ENCODE results near the gene DAB2IP.
"Not testable (repeated sequence)": the region's sequence is repeated elsewhere in the genome, so short reads cannot be mapped to it uniquely, and the experiment has no call there.

Gene DAB2IP

DNA sequence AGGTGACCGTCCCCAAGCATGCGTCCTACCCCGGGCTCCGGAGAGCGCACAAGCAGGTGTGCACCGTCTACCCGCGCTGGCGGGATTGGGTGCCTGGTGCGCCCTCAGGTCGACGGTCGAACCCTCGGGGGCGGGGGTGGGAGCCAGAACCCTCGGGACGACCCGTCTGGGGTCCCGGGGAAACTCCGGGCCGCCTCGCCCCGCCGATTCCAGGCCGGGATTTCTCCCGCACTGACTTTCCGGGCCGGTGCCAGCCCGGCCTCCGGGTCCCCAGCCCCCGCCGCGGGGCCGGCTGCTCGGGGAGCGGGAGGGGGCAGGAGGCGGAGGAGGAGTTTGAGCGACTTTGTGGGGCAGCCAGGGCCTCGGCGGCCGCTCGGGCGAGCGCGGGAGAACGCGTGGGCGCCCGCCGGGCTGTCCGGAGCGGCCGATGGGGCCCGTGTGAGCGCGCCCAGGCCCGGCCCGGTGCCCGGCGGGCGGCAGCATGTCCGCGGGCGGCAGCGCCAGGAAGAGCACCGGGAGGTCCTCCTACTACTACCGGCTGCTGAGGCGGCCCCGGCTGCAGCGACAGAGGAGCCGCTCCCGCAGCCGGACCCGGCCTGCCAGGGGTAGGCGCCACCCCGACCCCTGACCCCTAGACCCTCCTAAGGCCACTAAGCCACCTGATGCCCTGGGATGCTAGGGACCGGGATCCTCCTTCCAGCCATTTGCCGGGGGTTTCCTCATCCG lies at the start of gene DAB2IP:
DAB2IP (plus strand) TSS at position 340 of the 726 bp plus-strand sequence; CDS start at position 482, 142 bp downstream.
- no peak for DNase-seq (ENCODE audit: extremely low read depth in 1 of 2, low read depth in 1 of 2)

DNA sequence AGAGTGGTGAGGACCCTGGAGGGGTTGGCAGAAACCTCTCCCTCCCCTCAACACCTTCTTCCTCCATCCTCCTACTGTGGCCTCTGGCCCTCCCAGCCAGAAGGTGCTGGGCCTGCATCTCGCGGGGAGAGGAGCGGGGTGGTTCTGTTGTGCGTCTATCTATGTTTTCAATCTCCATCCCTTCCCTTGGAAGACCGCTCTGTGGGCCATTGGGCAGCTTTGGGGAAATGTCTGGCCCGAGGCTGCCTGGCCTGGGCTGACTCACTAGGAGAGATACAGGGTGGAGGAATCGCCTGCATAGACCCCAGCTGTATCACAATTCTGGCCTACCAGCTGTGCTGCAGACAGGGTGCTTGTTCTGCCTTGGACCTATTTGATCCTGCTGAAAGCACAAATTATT lies 48.4 kb upstream of the DAB2IP start:
- no peak for DNase-seq (ENCODE audit: extremely low read depth in 1 of 2, low read depth in 1 of 2)

DNA sequence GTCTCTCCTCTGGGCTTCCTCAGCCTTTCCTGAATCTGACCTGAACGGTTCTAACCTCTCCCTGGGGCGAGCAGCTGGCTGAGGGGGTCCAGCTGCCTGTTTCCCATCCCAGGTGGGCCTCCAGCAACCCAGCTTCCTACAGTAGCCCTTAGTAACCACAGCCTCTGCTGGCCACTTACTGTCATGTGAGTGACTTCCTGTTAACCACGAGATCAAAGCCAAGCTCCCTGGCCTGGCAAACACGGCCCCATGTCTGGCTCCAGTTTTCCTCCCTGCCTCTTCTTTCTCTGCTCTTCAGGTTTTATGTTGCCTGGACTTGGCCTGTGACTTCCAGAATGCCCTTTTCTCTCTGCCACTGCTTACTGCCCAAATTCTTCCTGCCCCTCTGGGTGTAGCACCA lies 47.2 kb upstream of the DAB2IP start:
- DNase-seq (ENCODE audit: extremely low read depth in 1 of 2, low read depth in 1 of 2): no peak

- no peak for DNase-seq (ENCODE audit: extremely low read depth in 1 of 2, low read depth in 1 of 2)
These were observed 46.8 kb upstream of the DAB2IP start for GRCh38 chr9:121604654-121605053.

GRCh38 chr9:121607434-121608167 lies 43.8 kb upstream of the DAB2IP start:
- DNase-seq (ENCODE audit: extremely low read depth in 1 of 2, low read depth in 1 of 2): no peak

DNA sequence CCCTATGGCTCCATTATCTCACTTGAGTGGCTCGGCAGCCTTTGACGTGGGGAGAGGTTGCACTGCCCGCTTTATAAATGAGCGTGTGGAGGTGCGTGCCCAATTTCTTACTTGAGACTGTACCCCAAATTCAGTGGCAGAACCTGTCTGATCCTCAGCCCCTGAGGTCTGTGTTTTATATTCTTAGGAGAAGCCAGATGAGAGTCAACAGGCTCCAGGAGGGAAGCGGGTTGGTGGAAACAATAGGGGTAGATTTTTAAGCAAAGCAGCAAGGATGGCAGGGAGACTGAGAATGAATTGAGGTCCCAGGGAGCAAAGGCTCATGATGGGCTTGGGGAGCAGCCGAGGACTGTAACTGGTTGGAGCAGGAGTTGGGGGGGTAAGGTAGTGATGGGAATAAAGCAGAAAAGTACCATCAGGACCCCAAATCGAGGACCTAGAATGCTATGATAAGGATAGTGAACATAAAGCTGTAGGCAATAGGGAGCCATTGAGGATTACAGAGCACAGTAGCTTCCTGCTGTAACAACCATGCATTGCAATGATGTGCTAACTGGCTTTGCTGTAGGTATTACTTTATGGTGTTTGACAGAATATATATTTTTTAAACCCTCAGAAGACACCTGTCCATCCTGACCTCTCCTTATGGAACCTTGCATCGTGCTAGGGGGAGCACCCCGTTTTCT lies 43.1 kb upstream of the DAB2IP start:
- no peak for DNase-seq (ENCODE audit: extremely low read depth in 1 of 2, low read depth in 1 of 2)

DNA sequence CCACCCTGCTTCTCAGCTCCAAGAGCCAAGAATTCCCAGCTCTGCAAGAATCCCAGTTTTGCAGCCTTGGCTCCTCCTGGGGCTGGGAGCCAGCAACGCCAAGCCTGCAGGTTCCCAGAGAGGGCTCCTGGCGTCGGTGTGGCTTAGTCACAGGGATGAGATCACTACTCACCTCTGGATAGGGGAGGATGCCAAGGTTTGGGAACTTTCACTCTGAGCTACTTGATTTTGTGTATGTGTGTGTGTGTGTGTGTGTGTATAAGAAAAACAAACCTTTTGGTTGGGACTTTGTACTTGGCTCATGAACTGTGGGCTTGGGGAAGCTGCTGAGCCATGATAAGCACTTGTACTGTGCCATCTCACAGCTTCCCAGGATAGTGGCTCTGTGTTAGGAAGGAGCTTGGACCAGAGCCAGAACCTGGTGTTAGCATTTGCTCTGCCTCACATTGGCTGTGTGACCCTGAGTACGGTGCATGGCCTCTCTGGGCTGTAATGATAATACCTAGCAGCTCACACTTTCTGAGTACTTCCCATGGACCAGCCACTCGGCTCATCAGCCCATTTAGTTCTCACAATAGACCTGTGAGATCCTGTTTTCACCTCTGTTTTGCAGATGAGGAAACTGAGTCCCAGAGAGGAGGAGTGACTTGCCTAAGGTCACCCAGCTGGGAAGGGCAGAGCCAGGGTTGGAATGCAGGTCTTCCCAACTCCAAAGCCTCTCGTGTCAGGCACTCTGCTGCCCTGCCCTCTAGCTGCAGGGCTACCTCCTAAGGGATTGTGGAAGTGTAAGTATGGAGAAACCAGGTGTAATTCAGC lies 41.4 kb upstream of the DAB2IP start:
- DNase-seq (ENCODE audit: extremely low read depth in 1 of 2, low read depth in 1 of 2): no peak

DNA sequence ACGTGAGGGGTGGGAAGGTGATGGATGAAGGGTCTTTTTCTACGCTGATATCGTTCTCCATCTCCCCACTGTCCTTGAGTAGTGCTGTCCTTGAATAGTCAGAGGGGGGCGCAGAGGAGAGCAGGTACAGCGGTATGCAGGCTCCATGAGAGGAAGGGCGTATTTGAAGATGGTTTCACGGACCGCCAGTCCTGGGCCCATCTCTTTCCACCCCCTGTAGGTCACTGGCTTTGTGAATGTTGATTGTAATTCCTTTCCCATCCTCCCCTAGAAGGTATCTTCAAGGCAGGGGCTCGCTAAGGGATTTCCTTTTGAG lies 40.8 kb upstream of the DAB2IP start:
- DNase-seq (ENCODE audit: extremely low read depth in 1 of 2, low read depth in 1 of 2): no peak

DNA sequence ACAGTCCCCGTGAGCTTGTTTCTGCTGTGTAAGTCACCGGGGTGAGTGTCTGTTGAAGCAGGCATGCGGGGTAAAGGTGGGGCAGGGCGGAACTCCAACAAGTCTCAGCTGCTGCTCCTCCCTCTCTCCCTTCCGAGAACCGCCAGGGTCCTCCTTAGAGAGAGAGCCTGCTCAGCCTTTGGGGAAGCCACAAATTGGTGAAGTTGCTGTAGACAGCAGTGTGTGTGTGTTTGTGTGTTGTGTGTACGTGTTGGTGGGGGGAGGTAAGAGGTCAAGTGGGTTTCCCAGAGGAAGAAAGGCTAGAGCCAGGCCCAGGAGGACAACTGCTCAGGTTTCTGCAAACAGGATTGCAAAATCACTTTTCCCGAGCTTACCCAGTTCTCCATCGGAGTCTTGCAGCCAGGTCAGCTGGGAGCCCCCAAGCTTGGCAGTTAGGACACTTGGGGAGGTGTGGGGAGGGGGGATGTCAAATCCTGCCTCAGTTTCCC lies 38.9 kb upstream of the DAB2IP start:
- DNase-seq (ENCODE audit: extremely low read depth in 1 of 2, low read depth in 1 of 2): no peak

GRCh38 chr9:121613009-121613752 lies 38.3 kb upstream of the DAB2IP start:
- no peak for DNase-seq (ENCODE audit: extremely low read depth in 1 of 2, low read depth in 1 of 2)

DNA sequence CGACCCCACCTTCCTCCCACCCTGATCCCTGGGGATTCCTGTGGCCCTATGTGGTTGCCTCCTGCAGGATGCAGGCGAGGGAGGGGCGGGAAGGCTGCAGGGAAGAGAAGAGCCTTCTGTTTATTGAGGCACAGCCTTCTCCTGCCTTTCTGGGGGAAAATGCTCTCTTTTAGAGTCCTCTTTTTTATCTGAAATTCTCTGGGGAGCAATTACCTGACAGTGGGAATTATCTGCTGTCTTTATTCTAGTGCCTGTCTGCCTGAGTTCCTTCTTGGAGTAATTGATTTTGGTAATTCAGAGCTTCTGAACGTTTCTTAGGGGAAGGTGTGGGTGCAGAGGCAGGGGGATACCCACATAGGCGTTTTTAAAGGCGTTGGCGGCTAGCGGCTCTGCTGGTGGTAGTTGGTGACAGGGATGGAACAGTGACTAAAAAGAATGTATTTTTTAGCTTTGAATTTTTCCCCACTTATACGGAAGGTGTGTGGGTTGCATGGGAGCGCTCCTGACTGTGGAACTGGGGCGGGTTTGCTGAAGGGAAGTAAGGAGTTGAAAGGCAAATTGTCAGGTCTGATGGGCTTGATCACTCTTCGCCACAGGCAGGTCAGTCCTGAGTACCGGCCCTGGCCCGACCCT lies 35.2 kb upstream of the DAB2IP start:
- no peak for DNase-seq (ENCODE audit: extremely low read depth in 1 of 2, low read depth in 1 of 2)

GRCh38 chr9:121618504-121618903 lies 32.9 kb upstream of the DAB2IP start:
- no peak for DNase-seq (ENCODE audit: extremely low read depth in 1 of 2, low read depth in 1 of 2)

DNA sequence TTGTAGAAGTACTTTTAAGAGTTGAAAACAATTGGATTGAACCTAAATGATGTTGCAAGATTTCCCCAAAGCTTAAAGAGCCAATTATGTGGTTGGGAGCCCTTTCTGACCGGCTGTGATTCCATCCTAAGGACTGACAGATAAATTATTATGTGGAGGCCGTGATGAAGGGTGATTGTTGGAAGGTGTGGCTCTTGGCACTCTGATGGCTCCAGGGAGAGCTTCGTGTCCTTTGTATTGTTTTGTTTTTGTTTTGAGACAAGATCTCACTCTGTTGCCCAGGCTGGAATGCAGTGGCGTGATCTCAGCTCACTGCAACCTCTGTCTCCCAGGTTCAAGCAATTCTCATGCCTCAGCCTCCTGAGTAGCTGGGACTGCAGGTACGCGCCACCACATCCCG lies 32.5 kb upstream of the DAB2IP start:
- not testable (repeated sequence) for DNase-seq (ENCODE audit: extremely low read depth in 1 of 2, low read depth in 1 of 2)

GRCh38 chr9:121619545-121620324 lies 31.7 kb upstream of the DAB2IP start:
- DNase-seq (ENCODE audit: extremely low read depth in 1 of 2, low read depth in 1 of 2): no peak

- no peak for DNase-seq (ENCODE audit: extremely low read depth in 1 of 2, low read depth in 1 of 2)
These were observed 31.1 kb upstream of the DAB2IP start for GRCh38 chr9:121620325-121620673.

DNA sequence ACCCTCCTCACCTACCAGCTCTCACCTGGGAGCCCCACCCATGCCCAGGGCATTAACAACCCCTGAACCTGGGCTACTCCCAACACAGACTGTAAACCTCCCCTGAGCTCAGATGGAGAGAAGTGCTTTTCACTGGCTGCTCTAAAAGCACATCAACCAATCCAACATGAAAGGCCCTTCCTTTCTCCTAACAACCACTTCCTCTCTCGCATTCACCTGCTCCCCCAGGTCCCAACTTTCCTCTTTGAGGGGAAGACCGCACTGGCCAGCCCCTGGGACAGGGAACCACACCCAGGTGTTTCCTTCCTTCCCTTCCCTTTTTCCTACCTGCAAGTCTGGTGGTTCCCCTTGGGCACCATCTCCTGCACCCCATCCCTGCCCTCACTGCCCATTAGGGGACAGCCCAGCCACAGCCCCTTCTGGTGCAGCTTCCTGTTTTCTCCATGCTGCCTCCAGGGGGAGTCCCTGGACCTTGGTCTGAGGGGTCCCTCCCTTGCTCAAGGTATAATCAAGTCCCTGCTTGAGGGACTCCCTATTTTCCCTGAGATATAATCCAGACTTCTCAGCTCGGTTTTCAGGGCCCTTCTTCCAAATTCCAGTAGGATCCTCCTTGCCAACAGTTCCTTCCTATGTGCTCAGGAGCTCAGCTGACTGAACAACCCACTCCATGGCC lies 30.5 kb upstream of the DAB2IP start:
- DNase-seq (ENCODE audit: extremely low read depth in 1 of 2, low read depth in 1 of 2): no peak

GRCh38 chr9:121622387-121623203 lies 28.8 kb upstream of the DAB2IP start:
- no peak for DNase-seq (ENCODE audit: extremely low read depth in 1 of 2, low read depth in 1 of 2)

DNA sequence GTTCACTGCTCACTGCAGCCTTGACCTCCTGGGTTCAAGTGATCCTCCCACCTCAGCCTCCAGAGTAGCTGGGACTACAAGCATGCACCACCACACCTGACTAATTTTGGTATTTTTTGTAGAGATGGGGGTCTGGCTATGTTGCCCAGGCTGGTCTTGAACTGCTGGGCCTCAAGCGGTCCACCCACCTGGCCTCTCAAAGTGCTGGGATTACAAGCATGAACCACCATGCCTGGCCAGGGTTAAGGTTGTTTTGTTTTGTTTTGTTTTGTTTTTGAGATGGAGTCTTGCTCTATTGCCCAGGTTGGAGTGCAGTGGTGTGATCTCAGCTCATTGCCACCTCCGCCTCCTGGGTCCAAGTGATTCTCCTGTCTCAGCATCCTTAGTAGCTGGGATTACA lies 28.0 kb upstream of the DAB2IP start:
- DNase-seq (ENCODE audit: extremely low read depth in 1 of 2, low read depth in 1 of 2): not testable (repeated sequence)
